Loucy (cell line): Measurements from ENCODE around the gene XRCC4.

Experiments
- CTCF ChIP-seq: fragments of 200-600 bp; sonication (generic); conservative IDR thresholded peaks from 2 replicates; pipeline ENCODE4 v1.5.1; 2014; ENCODE audit warnings: mild to moderate bottlenecking, antibody characterized with exemption, low read length
- EZH2phosphoT487 ChIP-seq: fragments of 200-600 bp; IDR thresholded peaks from 2 replicates; pipeline ENCODE4 v1.6.1; 2018; ENCODE audit warnings: antibody characterized with exemption, mild to moderate bottlenecking, moderate library complexity, borderline replicate concordance

- TF ChIP-seq EZH2phosphoT487 (no peak), CTCF (no peak)
These were observed 193.0 kb downstream of the XRCC4 start for GRCh38 chr5:83270311-83270710.
